Measurements from ENCODE around the gene CFAP20DC. TPM values are rescaled to one million over a fixed set of nuclear protein-coding genes. Genes with fewer than 3 reads are reported as not detected.

Gene CFAP20DC
- total and polyA plus RNA-seq, 8 donors: 0.23 to 1.2 (median 0.39) TPM

DNA sequence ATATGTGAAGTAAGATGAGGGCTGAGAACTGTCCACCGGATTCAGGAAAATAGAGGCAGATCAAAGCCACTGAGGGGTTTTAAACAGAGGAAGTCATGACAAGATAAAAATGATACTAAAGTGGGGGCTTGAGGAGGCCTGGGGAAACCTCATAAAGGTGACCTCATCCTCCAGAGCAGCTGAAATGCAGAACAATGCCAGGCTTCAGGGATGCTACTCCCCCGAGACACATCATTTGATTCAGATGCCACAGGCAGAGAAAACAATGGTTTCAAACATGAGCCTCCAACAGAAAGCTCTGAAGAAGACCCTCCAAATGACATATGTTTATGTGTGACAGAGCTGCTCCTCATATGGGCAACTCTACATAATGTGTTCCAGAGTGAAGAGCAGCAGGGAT lies 6.4 kb downstream of the CFAP20DC start:
- ATAC-seq: no peak
- Histone ChIP-seq H3K4me1 (no peaks in the 10 kb centered on the region), H3K9me3 (no peaks in the 10 kb centered on the region), H3K4me3 (no peak overlapping the region), H3K27ac (no peak overlapping the region), H3K36me3 (no peaks in the 10 kb centered on the region), H3K27me3 (no peaks in the 10 kb centered on the region)
- intact Hi-C loops (cut with DNase I): no loop called here
- WGBS, 2 donors: 82 to 90% methylated on average over 2 of the region's 2 CpGs
- TF ChIP-seq CTCF (IDR thresholded peaks at IDR 0.05): no peak
- DNase-seq: no peak
- no peak for FAIRE-seq

DNA sequence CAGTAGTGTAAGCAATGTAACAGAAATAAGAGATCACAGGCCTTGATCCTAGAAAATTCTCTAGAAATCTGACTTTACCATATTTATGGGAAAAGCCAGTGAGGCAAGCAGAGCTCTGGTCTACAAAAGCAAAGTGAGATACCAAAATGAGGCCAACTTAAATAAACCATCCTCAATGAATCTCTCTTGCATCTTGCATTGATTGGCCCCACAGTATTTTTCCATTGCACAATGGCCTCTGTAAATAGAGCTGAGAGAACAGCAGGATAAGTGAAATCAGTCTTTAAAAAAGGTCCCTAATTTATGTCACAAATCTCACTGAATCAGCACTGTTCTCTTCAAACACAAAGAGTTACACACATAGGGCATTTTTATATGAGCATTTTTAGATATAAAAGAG lies 8.9 kb downstream of the CFAP20DC start:
- no peaks in the 10 kb centered on the region for H3K27me3 ChIP-seq
- H3K4me3 ChIP-seq: no peak overlapping the region
- H3K4me1 ChIP-seq: no peaks in the 10 kb centered on the region
- intact Hi-C loops (cut with DNase I): no loop called here
- H3K9me3 ChIP-seq: no peaks in the 10 kb centered on the region
- DNase-seq: no peak
- no peak for ATAC-seq
- H3K27ac ChIP-seq: no peak overlapping the region
- TF ChIP-seq CTCF (IDR thresholded peaks at IDR 0.05): no peak
- no peaks in the 10 kb centered on the region for H3K36me3 ChIP-seq
- no peak for FAIRE-seq

- 75 to 83% methylated on average over 1 of the region's 1 CpG for WGBS, 2 donors
- intact Hi-C loops (cut with DNase I): no loop called here
- Histone ChIP-seq H3K27ac (no peak overlapping the region), H3K9me3 (no peaks in the 10 kb centered on the region), H3K4me1 (no peaks in the 10 kb centered on the region), H3K27me3 (no peaks in the 10 kb centered on the region), H3K36me3 (no peaks in the 10 kb centered on the region), H3K4me3 (no peak overlapping the region)
- FAIRE-seq (no peak), DNase-seq (no peak), ATAC-seq (no peak)
- no peak for TF ChIP-seq CTCF (IDR thresholded peaks at IDR 0.05)
Measured at GRCh38 chr3:59027607-59028006, 22.2 kb downstream of the CFAP20DC start.

- no peaks in the 10 kb centered on the region for H3K9me3 ChIP-seq
- no peak for FAIRE-seq
- H3K36me3 ChIP-seq: no peaks in the 10 kb centered on the region
- WGBS, 2 donors: 59 to 60% methylated on average over 3 of the region's 3 CpGs
- DNase-seq: no peak
- H3K27me3 ChIP-seq: no peaks in the 10 kb centered on the region
- intact Hi-C loops (cut with DNase I): no loop called here
- H3K4me1 ChIP-seq: no peaks in the 10 kb centered on the region
- no peak overlapping the region for H3K27ac ChIP-seq
- no peak overlapping the region for H3K4me3 ChIP-seq
- ATAC-seq: no peak
- TF ChIP-seq CTCF (IDR thresholded peaks at IDR 0.05): no peak
Measured at GRCh38 chr3:59023612-59024011, 26.2 kb downstream of the CFAP20DC start.

DNA sequence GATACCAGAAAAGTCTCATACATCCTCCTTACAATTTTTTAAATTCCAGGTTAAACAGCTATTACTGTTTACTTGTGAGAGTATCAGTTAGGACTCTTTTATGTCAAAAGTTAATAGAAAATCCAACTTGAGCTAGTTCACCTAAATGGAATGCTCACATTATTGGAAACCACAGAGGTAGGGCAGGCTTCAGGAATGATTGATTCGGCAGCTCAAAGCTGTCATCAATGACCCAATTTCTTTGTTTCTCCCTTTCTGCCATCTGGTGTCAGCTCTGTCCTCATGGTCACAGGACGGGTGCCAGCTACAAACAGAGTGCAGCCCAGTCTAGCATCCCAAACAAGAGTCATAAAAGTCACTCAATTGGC lies 32.2 kb downstream of the CFAP20DC start:
- Histone ChIP-seq H3K4me1 (no peaks in the 10 kb centered on the region), H3K4me3 (no peak overlapping the region), H3K27me3 (no peaks in the 10 kb centered on the region), H3K36me3 (no peaks in the 10 kb centered on the region), H3K27ac (peak overlapping the region in 3 of 4 donors; percentile 50 to 60 (median 55)), H3K9me3 (no peaks in the 10 kb centered on the region)
- intact Hi-C loops (cut with DNase I): no loop called here
- DNase-seq: peak in 5 of 6 donors; percentile 20 to 66 (median 36)
- TF ChIP-seq CTCF (IDR thresholded peaks at IDR 0.05): no peak
- 23 to 28% methylated on average over 2 of the region's 2 CpGs for WGBS, 2 donors
- no peak for FAIRE-seq
- peak; percentile 73 to 93 (median 82) for ATAC-seq
